ENCODE measurements around the gene EN2.

GRCh38 chr7:155506854-155507337, 49.0 kb downstream of the EN2 start:
- TF ChIP-seq YY1 (IDR thresholded peaks at IDR 0.05; ENCODE audit: insufficient read depth, insufficient replicate concordance, low read depth, low read length) (no peak), CBFB (CRISPR knock-in tag; IDR thresholded peaks at IDR 0.05) (no peak), EZH2 (conservative IDR thresholded peaks at IDR 0.05; ENCODE audit: low read depth, low read length) (no peak), KLF15 (CRISPR knock-in tag; IDR thresholded peaks at IDR 0.05; ENCODE audit: borderline replicate concordance) (no peak), CEBPZ (IDR thresholded peaks at IDR 0.05; ENCODE audit: low read length) (no peak), ZNF101 (CRISPR knock-in tag; IDR thresholded peaks at IDR 0.05; ENCODE audit: borderline replicate concordance, low read depth) (no peak), ATF7 (IDR thresholded peaks at IDR 0.05) (no peak), ATF7 (CRISPR knock-in tag; IDR thresholded peaks at IDR 0.05) (no peak), SATB2 (CRISPR knock-in tag; IDR thresholded peaks at IDR 0.05) (no peak), SRF (IDR thresholded peaks at IDR 0.05; ENCODE audit: low read depth, low read length) (no peak), PREB (CRISPR knock-in tag; IDR thresholded peaks at IDR 0.05) (no peak)

Measured in HepG2 (cell line).